Activated naive CD4-positive, alpha-beta T cell treated with anti-CD3 and anti-CD28 coated beads, Interleukin-2, amount 50 U/mL, for 24 hours (primary cell): ENCODE results near the gene ITFG2.
"Not testable (repeated sequence)": the region's sequence is repeated elsewhere in the genome, so short reads cannot be mapped to it uniquely, and the experiment has no call there.

Source experiments
- H3K27ac Mint-ChIP-seq: one replicate; pipeline ENCODE4 v1.8.0; 2021; ENCODE audit warnings: mild to moderate bottlenecking, mixed read lengths
- H3K27me3 Mint-ChIP-seq: one replicate; pipeline ENCODE4 v1.8.0; 2021; ENCODE audit warnings: mixed read lengths
- H3K36me3 Mint-ChIP-seq: one replicate; pipeline ENCODE4 v1.8.0; 2021; ENCODE audit warnings: mixed read lengths
- H3K4me1 Mint-ChIP-seq: one replicate; pipeline ENCODE4 v1.8.0; 2021; ENCODE audit warnings: mixed read lengths
- H3K4me3 Mint-ChIP-seq: one replicate; pipeline ENCODE4 v1.8.0; 2021; ENCODE audit warnings: mild to moderate bottlenecking, mixed read lengths
- H3K9me3 Mint-ChIP-seq: one replicate; pipeline ENCODE4 v1.8.0; 2021; ENCODE audit warnings: mixed read lengths

ITFG2 gene

GRCh38 chr12:2812290-2813213 lies at the start of gene ITFG2:
ITFG2 (plus strand) TSS chr12:2812668; CDS start chr12:2812761, 93 bp downstream.
- no peaks in the 10 kb centered on the region for H3K27me3 Mint-ChIP-seq
- H3K27ac Mint-ChIP-seq, result peak within 1 kb of the TSS; percentile 99
- H3K9me3 Mint-ChIP-seq, result no peaks in the 10 kb centered on the region
- peaks cover 32% of the 10 kb centered on the region for H3K4me1 Mint-ChIP-seq
- peak within 1 kb of the TSS; percentile 100 for H3K4me3 Mint-ChIP-seq
- H3K36me3 Mint-ChIP-seq, result no peaks in the 10 kb centered on the region

- Mint-ChIP-seq H3K36me3 (no peaks in the 10 kb centered on the region), H3K4me3 (no peak overlapping the region), H3K9me3 (no peaks in the 10 kb centered on the region), H3K27ac (no peak overlapping the region), H3K27me3 (no peaks in the 10 kb centered on the region), H3K4me1 (peaks cover 5% of the 10 kb centered on the region)
These were observed 48.1 kb upstream of the ITFG2 start for GRCh38 chr12:2764398-2764797.

- no peaks in the 10 kb centered on the region for H3K27me3 Mint-ChIP-seq
- no peaks in the 10 kb centered on the region for H3K9me3 Mint-ChIP-seq
- no peak overlapping the region for H3K27ac Mint-ChIP-seq
- no peak overlapping the region for H3K4me3 Mint-ChIP-seq
- no peaks in the 10 kb centered on the region for H3K36me3 Mint-ChIP-seq
- H3K4me1 Mint-ChIP-seq, result peaks cover 5% of the 10 kb centered on the region
These were observed 47.4 kb upstream of the ITFG2 start for GRCh38 chr12:2765052-2765451.

- Mint-ChIP-seq H3K4me3 (no peak overlapping the region), H3K4me1 (peaks cover 5% of the 10 kb centered on the region), H3K27me3 (no peaks in the 10 kb centered on the region), H3K9me3 (no peaks in the 10 kb centered on the region), H3K27ac (no peak overlapping the region), H3K36me3 (no peaks in the 10 kb centered on the region)
These were observed 46.9 kb upstream of the ITFG2 start for GRCh38 chr12:2765608-2766007.

- H3K27me3 Mint-ChIP-seq, result no peaks in the 10 kb centered on the region
- H3K36me3 Mint-ChIP-seq, result no peaks in the 10 kb centered on the region
- no peaks in the 10 kb centered on the region for H3K9me3 Mint-ChIP-seq
- H3K27ac Mint-ChIP-seq, result no peak overlapping the region
- H3K4me3 Mint-ChIP-seq, result no peak overlapping the region
- H3K4me1 Mint-ChIP-seq, result peaks cover 5% of the 10 kb centered on the region
These were observed 44.1 kb upstream of the ITFG2 start for GRCh38 chr12:2768224-2768961.

- Mint-ChIP-seq H3K9me3 (no peaks in the 10 kb centered on the region), H3K27me3 (no peaks in the 10 kb centered on the region), H3K4me1 (peaks cover 5% of the 10 kb centered on the region), H3K36me3 (no peaks in the 10 kb centered on the region), H3K4me3 (no peak overlapping the region), H3K27ac (no peak overlapping the region)
These were observed 42.5 kb upstream of the ITFG2 start for GRCh38 chr12:2769866-2770533.

GRCh38 chr12:2770544-2770943 lies 41.9 kb upstream of the ITFG2 start:
- H3K4me3 Mint-ChIP-seq, H3K9me3 Mint-ChIP-seq, H3K4me1 Mint-ChIP-seq, H3K27me3 Mint-ChIP-seq, H3K27ac Mint-ChIP-seq, H3K36me3 Mint-ChIP-seq: not testable (repeated sequence)

GRCh38 chr12:2772370-2772769 lies 40.1 kb upstream of the ITFG2 start:
- Mint-ChIP-seq H3K27me3 (no peaks in the 10 kb centered on the region), H3K36me3 (no peaks in the 10 kb centered on the region), H3K4me1 (peaks cover 5% of the 10 kb centered on the region), H3K4me3 (no peak overlapping the region), H3K27ac (no peak overlapping the region), H3K9me3 (no peaks in the 10 kb centered on the region)

GRCh38 chr12:2773199-2773875 lies 39.1 kb upstream of the ITFG2 start:
- no peak overlapping the region for H3K4me3 Mint-ChIP-seq
- no peaks in the 10 kb centered on the region for H3K27me3 Mint-ChIP-seq
- H3K36me3 Mint-ChIP-seq, result no peaks in the 10 kb centered on the region
- H3K27ac Mint-ChIP-seq, result no peak overlapping the region
- H3K9me3 Mint-ChIP-seq, result no peaks in the 10 kb centered on the region
- H3K4me1 Mint-ChIP-seq, result peaks cover under 1% of the 10 kb centered on the region

- H3K9me3 Mint-ChIP-seq, result no peaks in the 10 kb centered on the region
- no peaks in the 10 kb centered on the region for H3K4me1 Mint-ChIP-seq
- H3K27ac Mint-ChIP-seq, result no peak overlapping the region
- H3K36me3 Mint-ChIP-seq, result no peaks in the 10 kb centered on the region
- no peak overlapping the region for H3K4me3 Mint-ChIP-seq
- H3K27me3 Mint-ChIP-seq, result no peaks in the 10 kb centered on the region
These were observed 37.0 kb upstream of the ITFG2 start for GRCh38 chr12:2775431-2775830.

- no peaks in the 10 kb centered on the region for H3K27me3 Mint-ChIP-seq
- no peaks in the 10 kb centered on the region for H3K4me1 Mint-ChIP-seq
- H3K9me3 Mint-ChIP-seq, result no peaks in the 10 kb centered on the region
- H3K27ac Mint-ChIP-seq, result no peak overlapping the region
- no peaks in the 10 kb centered on the region for H3K36me3 Mint-ChIP-seq
- H3K4me3 Mint-ChIP-seq, result no peak overlapping the region
These were observed 36.2 kb upstream of the ITFG2 start for GRCh38 chr12:2776129-2776806.

GRCh38 chr12:2779281-2779680 lies 33.2 kb upstream of the ITFG2 start:
- Mint-ChIP-seq H3K27ac (no peak overlapping the region), H3K27me3 (peaks cover 2% of the 10 kb centered on the region), H3K36me3 (no peaks in the 10 kb centered on the region), H3K4me1 (peaks cover 6% of the 10 kb centered on the region), H3K9me3 (no peaks in the 10 kb centered on the region), H3K4me3 (no peak overlapping the region)

- H3K36me3 Mint-ChIP-seq, result no peaks in the 10 kb centered on the region
- H3K27ac Mint-ChIP-seq, result no peak overlapping the region
- peaks cover 8% of the 10 kb centered on the region for H3K4me1 Mint-ChIP-seq
- peak overlapping the region; percentile 75 for H3K4me3 Mint-ChIP-seq
- peaks cover 2% of the 10 kb centered on the region for H3K27me3 Mint-ChIP-seq
- H3K9me3 Mint-ChIP-seq, result no peaks in the 10 kb centered on the region
These were observed 28.4 kb upstream of the ITFG2 start for GRCh38 chr12:2783936-2784600.

GRCh38 chr12:2785017-2785416 lies 27.5 kb upstream of the ITFG2 start:
- Mint-ChIP-seq H3K27me3 (peaks cover 2% of the 10 kb centered on the region), H3K9me3 (no peaks in the 10 kb centered on the region), H3K27ac (no peak overlapping the region), H3K4me3 (no peak overlapping the region), H3K4me1 (peaks cover 8% of the 10 kb centered on the region), H3K36me3 (no peaks in the 10 kb centered on the region)
